NCI-H774 (cell line): Measurements from ENCODE around the gene SULT1B1.

Experiments
- DNase-seq: peaks from one replicate; lab custom pipeline; 2025; lab: John Stamatoyannopoulos, UW

SULT1B1 gene

GRCh38 chr4:69749771-69750170, 10.6 kb downstream of the SULT1B1 start:
- no peak for DNase-seq

GRCh38 chr4:69748173-69748572, 12.2 kb downstream of the SULT1B1 start:
- no peak for DNase-seq

- no peak for DNase-seq
These were observed 16.3 kb downstream of the SULT1B1 start for GRCh38 chr4:69744157-69744478.

GRCh38 chr4:69743476-69744156, 16.8 kb downstream of the SULT1B1 start:
- no peak for DNase-seq

GRCh38 chr4:69742596-69742995, 17.8 kb downstream of the SULT1B1 start:
- DNase-seq = no peak

GRCh38 chr4:69738872-69739271, 21.5 kb downstream of the SULT1B1 start:
- no peak for DNase-seq

- no peak for DNase-seq
These were observed 25.3 kb downstream of the SULT1B1 start for GRCh38 chr4:69735119-69735518.

- DNase-seq = no peak
These were observed 28.6 kb downstream of the SULT1B1 start for GRCh38 chr4:69731847-69732246.

- DNase-seq = no peak
These were observed 29.2 kb downstream of the SULT1B1 start for GRCh38 chr4:69731241-69731640.

GRCh38 chr4:69730002-69730401, 30.4 kb downstream of the SULT1B1 start:
- no peak for DNase-seq

GRCh38 chr4:69727926-69728325, 32.5 kb downstream of the SULT1B1 start:
- no peak for DNase-seq

GRCh38 chr4:69727426-69727825, 33.0 kb downstream of the SULT1B1 start:
- no peak for DNase-seq

GRCh38 chr4:69726971-69727370, 33.4 kb downstream of the SULT1B1 start:
- DNase-seq = no peak

GRCh38 chr4:69718396-69719271, 41.8 kb downstream of the SULT1B1 start:
- DNase-seq = no peak

GRCh38 chr4:69717778-69718177, 42.6 kb downstream of the SULT1B1 start:
- no peak for DNase-seq

- no peak for DNase-seq
These were observed 43.8 kb downstream of the SULT1B1 start for GRCh38 chr4:69716654-69717053.

GRCh38 chr4:69714086-69714485, 46.3 kb downstream of the SULT1B1 start:
- DNase-seq = no peak

- no peak for DNase-seq
These were observed 46.8 kb downstream of the SULT1B1 start for GRCh38 chr4:69713593-69713992.

GRCh38 chr4:69710580-69710979, 49.8 kb downstream of the SULT1B1 start:
- no peak for DNase-seq

GRCh38 chr4:69708211-69708610, 52.2 kb downstream of the SULT1B1 start:
- DNase-seq = no peak

GRCh38 chr4:69707807-69708206, 52.6 kb downstream of the SULT1B1 start:
- DNase-seq = no peak

GRCh38 chr4:69702201-69702600, 58.2 kb downstream of the SULT1B1 start:
- DNase-seq = no peak

GRCh38 chr4:69701696-69702095, 58.7 kb downstream of the SULT1B1 start:
- DNase-seq = no peak
